Stimulated activated CD8-positive, alpha-beta memory T cell treated with anti-CD3 and anti-CD28 coated beads, Interleukin-2, amount 100 ng/mL, for 1 hour (primary cell): ENCODE measurements around the gene NUB1.

Experiments
- DNase-seq, 2 donors: peaks; one replicate each; pipeline ENCODE4 v3.0.0-alpha.2; 2020; ENCODE audit warnings: low read depth in 2 of 2

The NUB1 gene

DNA sequence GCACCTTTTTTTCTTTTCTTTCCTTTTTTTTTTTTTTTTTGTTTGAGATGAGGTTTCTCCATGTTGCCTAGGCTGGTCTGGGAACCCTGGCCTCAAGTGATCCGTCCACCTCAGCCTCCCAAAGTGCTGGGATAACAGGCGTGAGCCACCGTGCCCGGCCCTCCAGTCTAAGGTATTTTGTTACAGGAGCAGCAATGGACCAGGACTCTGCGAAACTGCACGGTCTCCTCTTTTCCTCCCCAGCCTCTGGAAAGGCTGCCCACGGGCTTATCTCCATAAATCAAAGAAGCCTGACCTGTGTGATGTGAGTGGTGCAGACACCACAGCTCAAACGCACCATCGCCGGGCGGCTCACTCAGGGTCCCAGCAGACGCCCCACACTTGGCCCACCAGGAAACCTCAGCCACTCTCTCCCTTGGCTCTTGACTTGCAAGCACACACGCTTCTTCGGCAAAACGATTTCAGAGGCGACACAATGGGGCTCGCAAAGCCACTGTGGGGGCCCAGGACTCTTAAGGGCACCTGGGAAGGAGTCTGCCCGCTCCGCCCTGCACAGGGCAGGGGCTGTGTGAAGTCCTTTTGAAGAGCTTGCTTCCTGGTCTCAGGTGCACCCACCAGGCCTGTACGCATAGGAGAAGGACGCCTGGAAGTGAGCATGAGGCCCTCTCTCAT lies 47.6 kb downstream of the NUB1 start:
- no peak for DNase-seq

DNA sequence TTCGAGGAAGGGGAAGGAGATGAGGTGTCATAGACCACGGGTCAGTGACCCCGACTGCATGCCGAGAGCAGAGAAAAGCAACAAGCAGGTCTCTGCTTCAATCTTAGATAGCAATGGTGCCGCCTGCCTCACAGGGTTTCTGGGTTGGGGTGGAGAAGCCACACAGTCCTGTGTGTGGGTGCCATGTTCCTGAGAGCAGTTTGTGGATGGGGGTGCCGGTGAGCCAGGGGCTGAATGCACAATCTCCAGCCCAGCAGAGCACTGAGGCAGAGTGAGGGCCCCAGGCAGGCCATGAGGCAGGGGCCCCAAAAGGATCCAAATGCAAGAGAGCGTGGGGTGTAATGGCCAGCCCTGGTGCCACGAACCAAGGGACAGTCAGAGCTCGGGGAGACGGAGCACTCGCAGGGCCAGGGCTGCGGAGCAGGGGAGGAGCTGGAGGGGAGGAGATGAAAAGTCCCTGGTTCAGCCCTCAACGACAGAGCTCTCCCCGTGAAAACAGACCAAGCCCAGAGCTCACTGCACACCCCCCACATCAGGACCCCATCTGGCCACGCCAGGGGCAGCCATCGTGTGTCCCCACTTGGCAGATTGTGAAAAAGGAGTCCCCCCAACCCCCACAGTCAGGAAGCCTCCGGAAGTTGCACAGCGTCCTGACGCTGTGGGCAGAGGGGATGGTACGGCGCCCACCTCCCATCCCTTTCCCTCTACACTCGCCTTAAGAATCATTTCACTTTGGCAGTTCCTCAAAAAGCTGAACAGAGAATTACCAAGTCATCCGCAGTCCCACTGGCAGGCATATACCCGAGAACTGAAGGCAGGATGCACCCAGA lies 48.4 kb downstream of the NUB1 start:
- no peak for DNase-seq

DNA sequence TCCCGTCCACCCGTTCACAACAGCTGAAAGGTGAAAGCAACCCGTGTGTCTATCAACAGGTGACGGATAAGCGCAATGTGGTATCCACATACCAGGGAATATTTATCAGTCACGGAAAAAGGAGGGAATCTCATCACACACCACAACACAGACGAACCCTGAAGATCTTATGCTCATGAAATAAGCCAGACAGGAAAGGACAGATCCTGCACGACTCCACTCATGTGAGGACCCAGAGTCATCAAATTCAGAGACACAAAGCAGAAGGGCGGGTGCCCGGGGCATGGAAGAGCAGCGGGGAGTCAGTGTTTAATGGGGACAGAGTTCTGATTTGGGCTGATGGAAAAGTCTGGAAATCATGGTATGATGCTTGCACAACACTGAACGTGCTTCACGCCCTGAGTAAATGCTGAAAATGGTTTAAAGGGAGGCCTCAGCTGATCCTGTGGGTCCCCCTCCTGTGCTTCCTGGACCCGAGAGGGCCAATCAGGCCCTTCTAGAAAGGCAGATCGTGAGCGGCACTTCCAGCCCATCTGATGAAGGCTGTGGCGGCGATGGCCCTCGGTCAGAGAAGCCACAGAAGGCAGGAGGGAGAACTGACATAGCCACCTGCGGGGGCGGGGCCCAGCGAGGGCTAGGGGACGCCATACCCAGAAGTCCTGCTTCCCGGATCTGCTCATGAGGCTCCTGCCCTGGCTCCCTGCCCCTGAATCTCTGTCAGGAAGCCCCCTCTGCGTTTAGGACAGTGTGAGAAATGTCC lies 49.2 kb downstream of the NUB1 start:
- DNase-seq, result no peak

DNA sequence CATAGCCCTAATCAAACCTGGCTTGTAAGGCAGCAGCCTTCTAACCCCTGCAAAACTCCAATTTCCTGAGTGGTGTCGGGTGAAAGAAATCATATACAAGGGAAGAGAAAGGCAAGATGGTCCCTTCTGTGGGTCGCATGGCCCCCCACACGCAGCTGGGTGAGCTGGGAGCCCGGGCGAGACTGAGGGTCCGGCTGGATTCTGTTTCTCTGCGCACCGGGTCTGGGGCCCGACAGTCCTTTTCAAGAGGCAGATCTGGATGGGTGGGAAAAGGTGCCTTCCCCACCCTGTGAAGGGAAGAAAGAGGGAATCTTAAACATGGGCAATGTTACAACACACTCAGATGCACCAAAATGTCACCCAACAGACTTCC lies 49.7 kb downstream of the NUB1 start:
- no peak for DNase-seq

DNA sequence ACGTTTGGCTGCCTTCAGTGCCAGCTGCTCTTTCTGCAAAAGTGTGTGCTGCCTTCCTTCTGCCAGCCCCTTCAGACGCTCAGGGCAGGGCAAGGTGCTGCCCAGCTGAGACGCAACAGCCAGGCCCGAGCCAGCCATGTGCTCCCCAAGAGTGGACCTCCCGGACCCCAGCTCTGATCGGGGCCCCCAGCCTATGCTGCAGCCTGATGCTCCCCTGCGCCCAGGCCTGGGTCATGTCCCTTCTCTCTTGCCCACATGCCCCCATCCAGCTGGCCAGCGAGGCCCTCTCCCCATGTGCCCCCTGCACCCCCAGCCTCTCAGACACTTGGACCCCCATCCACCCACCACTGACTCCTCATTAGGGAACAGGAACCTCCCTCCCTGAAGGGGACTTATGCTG lies 50.4 kb downstream of the NUB1 start:
- no peak for DNase-seq

DNA sequence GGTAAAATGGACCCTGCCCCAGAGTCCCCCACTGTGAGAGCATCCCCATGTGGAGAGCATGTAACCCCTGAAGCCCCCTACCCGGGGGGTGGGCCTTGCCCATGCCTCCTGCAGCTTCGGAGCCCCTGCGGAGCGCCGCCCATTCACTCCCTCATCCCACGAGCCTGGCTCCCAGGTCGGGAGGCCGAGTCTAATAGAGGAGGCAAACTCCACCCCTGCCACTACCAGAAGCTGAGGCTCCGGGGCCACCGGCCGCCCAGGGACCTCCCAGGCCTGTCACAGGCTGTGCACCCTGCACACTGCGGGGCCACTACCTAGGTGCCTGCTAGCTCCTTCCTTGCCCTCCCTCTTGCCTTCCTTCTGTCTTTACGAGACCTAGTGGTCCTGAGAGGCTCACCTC lies 50.8 kb downstream of the NUB1 start:
- DNase-seq, result no peak

DNA sequence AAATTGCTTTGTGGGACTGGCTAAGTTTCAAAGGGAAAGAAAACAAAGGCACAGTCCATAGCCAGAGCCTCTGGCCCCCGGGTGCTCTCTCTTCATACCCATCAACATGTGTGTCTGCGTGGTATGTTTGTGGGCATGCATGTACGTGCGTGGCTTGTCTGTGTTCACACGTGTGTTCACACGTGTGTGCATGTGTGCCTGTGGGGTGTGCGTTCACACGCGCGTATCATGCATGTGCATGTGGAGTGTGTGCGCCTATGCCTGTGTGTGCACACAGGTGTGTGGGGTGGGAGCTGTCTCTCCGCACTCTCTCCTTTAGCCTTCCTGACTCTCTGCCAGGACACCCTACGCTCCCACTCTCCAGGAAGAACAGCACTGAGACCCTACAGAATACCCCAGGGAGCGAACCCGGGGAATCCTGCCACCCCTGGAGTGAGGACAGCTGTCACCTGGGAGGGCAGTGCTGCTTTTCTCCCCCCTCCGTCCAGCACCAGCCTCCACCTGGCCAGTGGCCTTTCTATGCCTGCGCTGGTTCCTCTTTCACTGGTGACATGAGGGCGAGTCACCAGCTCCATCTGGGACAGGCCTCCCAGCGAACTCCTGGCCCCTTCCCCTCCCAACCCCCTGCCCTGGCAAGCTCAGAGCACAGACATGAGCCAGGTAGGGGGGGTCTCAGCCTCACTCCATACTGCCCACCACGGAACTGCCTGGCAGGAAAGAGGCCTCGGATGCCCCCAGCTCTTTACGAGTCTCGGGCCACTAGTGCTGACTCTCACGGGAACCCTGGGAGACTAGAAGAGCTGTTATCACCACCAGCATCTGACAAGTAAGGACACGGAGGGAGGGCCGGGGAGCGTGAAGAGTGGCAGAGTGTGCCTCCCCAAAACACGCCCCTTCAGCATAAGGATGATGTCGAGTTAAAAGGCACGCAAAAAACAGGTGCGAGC lies 51.7 kb downstream of the NUB1 start:
- no peak for DNase-seq

DNA sequence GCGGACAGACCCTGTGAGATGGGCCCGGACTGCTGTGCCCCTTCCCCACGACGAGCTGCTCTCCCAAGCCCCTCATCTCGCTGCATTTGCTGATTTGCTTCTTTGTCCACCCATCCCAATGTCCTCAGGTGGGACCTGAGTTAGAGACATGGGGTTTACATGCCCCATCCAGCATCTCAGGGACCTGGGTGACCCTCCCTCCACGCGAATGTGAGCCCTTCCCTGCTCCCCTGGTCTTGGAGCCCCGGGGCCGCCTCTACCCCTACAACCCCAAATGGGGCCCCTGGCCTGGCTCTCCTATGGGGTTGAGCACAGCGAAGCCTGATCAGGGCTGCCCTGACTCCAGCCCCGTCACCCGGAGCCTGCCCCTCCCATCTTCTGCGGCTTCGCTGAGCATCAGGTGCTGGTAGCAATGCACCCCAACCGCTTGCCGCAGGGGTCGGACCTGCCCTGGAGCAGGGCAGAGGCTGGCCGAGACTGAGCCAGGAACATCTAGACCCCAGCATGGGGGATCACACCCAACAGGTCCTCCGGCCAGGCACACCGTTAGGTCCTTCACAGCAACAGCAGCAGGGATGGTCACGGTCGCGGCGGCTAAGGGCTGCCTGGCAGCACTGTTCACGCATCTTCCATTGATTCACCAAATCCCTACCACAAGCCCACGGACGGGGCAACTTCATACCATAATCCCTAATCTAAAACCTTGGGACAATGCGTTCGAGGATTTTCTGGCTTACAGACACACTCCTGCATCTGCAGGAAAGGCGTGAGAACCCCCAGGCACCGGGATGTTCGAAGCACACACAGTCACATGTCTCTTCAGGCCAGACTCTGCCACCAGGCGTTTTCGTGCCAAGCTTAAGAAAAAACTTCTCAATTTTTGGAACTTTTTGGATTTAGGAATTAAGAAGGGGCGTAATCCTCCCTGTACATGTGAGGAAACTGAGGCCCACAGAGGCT lies 52.7 kb downstream of the NUB1 start:
- DNase-seq, result no peak

DNA sequence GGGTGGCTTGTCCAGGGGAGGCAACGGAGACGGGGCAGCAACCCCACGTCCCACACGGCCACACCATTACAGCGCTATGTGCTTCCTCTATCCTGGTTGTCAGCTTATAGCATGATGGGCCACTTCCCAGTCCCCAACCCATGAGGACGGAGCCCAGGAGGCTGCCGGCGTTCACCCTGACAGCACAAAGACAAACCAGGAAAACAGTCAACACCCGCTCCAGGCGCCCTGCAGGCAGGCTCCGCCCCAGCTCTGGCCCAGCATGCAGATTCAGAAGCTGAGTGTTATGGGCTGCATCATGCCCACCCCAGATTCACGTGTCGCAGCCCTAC lies 53.4 kb downstream of the NUB1 start:
- no peak for DNase-seq

DNA sequence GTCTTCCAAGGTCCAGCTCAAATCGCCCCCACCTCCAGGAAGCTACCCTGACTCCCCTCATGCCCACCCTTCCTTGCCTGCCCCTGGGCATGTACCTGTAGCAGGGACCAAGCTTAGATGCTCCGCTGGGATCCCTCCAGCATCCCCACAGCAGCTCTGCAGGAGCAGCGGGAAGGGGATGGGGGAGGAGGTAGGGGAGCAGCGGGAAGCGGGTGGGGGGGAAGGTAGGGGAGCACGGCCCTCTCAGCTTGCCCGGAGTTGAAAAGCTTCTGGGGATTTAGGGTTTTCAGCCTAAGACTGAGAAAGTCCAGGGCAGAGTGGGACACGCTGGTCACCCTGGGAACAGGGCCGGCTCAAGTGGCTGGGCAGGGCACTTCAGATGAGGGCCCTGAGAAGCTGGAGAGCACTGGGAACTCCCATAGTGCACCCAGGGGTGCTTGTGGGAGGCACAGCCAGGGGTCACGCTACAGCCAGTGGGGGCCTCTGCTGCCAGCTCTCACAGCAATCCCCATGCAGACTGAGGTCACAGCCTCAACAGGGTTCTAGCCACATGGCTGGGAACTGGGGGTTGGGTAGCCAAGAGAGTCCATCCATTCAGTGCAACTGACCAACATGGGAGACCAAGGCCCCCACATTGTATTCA lies 54.8 kb downstream of the NUB1 start:
- no peak for DNase-seq

DNA sequence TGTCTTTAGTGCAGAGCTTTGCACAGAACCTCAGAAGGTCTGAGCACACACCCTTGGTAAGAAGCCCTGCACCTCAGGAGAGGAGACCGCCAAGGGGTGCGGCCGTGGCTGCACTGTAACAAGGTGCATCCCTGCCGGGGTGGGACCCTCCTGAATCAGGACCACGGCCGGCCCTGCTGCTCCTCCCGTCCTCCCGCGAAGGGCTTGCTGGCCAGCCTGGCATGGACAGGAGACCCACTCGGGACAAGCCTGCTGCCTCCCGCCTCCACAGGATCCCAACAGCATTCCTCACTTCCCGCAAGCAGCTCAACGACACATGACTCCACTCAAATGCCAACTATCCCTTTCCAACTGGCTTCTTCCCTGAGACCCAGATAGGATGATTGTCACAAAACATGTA lies 55.4 kb downstream of the NUB1 start:
- no peak for DNase-seq

DNA sequence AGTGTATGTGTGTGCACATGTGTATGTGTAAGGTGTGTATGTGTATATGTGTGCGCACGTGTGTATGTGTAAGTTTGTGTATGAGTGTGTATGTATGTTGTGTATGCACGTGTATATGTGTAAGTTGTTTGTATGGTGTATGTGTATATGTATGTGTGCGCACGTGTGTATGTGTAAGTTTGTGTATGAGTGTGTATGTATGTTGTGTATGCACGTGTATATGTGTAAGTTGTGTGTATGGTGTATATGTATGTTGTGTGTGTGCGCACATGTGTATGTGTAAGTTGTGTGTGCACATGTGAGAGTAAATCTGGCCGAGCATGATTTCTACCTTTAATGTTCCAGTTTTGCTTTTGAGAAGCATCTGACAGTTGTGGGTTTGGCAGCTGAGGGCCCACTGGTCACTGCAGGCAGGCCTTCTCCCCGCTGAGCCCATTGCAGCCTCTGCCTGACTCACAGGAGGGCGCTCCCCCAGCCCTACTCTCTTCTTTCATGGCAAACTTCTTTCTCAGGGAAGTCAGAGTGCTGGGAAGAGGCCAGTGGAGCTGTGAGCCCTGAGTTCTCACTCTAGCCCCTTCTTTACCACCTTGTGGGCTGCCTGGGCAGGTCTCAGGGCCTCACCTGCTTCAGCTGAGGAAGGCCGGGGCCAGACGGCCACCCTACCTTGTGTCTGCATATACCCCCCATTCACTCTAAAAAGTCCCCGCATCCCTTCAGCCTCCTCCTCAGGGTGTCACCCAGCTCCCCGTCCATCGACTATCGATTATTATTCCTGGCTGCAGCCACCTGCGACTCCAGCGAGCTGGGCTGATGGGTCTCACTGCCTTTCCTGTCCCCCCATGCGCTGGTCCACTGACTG lies 57.1 kb downstream of the NUB1 start:
- DNase-seq, result no peak

DNA sequence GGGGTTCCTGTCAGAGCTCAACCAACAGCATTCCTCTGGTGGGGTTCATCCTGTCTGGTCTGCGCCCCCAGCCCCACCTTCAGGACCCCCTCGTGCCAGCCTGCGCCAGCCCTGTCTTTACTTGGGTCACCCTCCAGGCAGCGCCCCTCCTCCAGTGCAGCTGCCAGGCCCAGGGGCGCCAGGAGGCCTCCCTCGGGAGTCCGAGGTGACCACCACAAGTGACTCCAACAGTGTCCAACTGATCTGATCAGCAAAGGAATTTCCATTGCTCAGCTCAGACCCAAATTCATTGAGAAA lies 57.6 kb downstream of the NUB1 start:
- no peak for DNase-seq

DNA sequence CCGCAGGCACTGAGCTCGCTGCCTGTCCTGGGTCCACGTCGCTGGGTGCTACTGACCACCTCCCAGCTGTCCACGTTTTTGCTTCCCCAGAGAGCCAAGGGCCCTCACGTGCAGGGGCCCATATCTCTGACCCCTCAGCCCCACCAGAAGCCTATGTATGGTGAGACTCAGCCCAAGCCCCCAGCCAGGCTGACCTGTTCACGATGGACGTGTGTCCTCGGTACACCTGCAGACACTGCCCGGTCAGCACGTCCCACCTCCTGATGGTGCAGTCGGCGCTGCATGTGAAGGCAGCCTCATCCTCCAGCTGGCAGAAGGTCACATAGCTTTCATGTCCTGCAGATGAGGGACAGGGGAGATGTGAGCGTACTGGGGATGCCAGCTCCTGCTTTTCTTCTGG lies 58.3 kb downstream of the NUB1 start:
- DNase-seq, result no peak

DNA sequence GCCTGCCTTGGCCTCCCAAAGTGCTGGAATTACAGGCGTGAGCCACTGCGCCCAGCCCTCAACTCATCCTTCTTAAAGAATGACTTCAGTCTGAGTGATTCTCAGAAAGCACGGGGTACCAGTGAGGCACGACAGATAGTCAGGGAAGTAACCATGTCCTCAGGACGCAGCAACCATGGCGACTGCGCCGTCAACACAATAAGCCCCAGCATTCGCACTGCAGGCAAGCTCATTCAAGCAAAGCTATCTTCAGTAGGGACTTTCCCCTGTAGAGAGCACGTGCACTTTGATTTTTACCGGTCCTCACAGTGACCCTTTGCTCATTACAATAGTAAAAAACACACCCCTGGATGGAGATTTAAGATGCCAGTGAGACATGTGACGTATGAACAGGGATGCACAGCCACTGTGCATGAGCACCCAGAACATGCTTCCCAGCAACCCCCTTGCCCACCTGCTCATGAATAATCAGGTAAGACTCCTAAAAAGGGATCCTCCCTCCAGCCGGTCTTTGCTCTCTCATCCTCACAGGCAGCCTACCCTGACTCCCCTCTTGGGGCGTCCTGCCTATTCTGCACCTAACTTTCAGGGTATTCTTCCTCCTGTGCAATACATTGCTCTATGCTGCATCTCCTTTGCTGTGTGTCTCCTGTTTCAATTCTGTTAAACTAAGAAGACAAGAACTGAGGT lies 59.2 kb downstream of the NUB1 start:
- no peak for DNase-seq

DNA sequence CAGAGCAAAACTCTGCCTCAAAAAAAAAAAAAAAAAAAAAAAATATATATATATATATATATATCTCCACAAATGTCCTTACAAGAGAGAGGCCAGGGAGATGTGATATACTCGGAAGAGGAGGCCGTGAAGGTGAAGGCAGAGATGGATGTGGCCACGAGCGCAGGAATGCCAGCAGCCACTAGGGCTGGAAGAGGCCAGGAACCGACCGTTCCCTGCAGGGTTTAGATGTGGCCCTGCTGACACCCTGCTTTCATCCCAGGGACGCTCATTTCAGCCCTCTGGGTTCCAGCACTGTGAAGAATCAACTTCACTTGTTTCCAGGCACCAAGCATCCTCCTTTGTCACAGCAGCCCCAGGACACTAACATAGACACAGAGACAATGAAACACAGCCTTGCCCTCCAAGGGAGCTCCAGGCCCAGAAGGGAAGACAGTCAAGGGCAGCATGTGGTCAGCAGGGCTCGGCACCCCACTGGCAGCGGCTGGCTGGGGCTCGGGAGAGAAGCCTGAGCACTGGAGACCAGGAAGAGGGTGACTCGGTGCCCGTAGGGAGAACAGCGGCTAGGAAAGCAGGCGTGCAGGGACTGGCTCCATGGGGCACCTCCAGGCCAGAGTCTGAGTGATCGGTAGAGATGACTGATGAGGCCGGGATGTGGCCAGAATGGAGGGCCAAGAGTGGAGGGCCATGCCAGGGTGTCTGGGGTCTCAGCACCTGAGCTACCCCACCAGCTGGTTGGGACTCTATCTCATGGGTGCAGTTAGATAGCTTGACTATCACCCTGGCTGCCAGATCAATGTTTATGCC lies 60.6 kb downstream of the NUB1 start:
- DNase-seq, result no peak

DNA sequence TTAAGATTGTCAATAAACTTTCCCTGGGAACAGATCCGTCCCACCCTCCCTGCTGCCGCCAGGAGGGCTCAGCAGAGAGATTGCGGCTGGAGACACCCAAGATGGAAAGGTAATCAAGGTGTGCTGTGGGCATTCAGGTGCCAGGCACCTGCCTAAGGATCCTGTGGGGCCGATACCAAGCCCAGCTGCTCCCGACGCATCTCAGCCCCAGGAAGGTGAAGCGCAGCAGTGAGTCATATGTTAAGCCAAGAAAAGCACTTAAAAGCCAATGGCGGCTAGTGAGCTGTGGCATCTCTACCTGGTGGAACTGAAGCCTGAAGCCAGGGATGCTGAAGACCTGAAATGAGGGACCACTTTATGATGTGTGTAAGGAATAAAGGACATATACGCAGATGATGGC lies 62.2 kb downstream of the NUB1 start:
- DNase-seq, result no peak
